ENCODE data around the gene AFMID.

GRCh38 chr17:78166416-78166815, 20.7 kb upstream of the AFMID start:
- no peak for TF ChIP-seq CTCF (IDR thresholded peaks at IDR 0.05 in 2 of 3, conservative IDR thresholded peaks at IDR 0.05 in 1 of 3; ENCODE audit: borderline replicate concordance in 1 of 3, insufficient read depth in 1 of 3, low read depth in 2 of 3, low read length in 2 of 3)
- TF ChIP-seq EZH2 (IDR thresholded peaks at IDR 0.05) = no peak
- TF ChIP-seq RAD21 (IDR thresholded peaks at IDR 0.05; ENCODE audit: low read depth) = no peak; the same call in 1 of the 2 replicates
- no peak for TF ChIP-seq REST (IDR thresholded peaks at IDR 0.05; ENCODE audit: low read depth)
- no peak for TF ChIP-seq POLR2A (IDR thresholded peaks at IDR 0.05; ENCODE audit: borderline replicate concordance, extremely low read depth, insufficient read depth, insufficient read length)
- no peak for TF ChIP-seq ZNF274 (IDR thresholded peaks at IDR 0.05; ENCODE audit: low read depth, low read length)
- TF ChIP-seq POLR2AphosphoS5 (IDR thresholded peaks at IDR 0.05; ENCODE audit: low read depth, low read length) = no peak
- TF ChIP-seq EZH2phosphoT487 (IDR thresholded peaks at IDR 0.05; ENCODE audit: borderline replicate concordance) = no peak
